ENCODE measurements around the gene C9.

The C9 gene

GRCh38 chr5:39396843-39397242 is 32.5 kb upstream of the C9 start:
- TF ChIP-seq SIN3A (IDR thresholded peaks at IDR 0.05; ENCODE audit: borderline replicate concordance, insufficient read depth, low read length) (no peak), POLR2AphosphoS5 (IDR thresholded peaks at IDR 0.05; ENCODE audit: low read depth, low read length) (no peak), TAF1 (IDR thresholded peaks at IDR 0.05; ENCODE audit: borderline replicate concordance, insufficient read depth, low read length) (no peak), FOXP2 (optimal IDR thresholded peaks at IDR 0.05; ENCODE audit: borderline replicate concordance, extremely low read depth, extremely low read length, insufficient read depth) (no peak), REST (IDR thresholded peaks at IDR 0.05; ENCODE audit: insufficient read depth in 1 of 2, low read depth in 2 of 2, low read length in 2 of 2) (no peak)

- TF ChIP-seq POLR2AphosphoS5 (IDR thresholded peaks at IDR 0.05; ENCODE audit: low read depth, low read length), result no peak
These were observed 31.2 kb upstream of the C9 start for GRCh38 chr5:39395521-39395920.

GRCh38 chr5:39394946-39395345 is 30.7 kb upstream of the C9 start:
- TF ChIP-seq TAF1 (IDR thresholded peaks at IDR 0.05; ENCODE audit: borderline replicate concordance, insufficient read depth, low read length), result no peak
- no peak for TF ChIP-seq REST (IDR thresholded peaks at IDR 0.05; ENCODE audit: insufficient read depth in 1 of 2, low read depth in 2 of 2, low read length in 2 of 2)

GRCh38 chr5:39390945-39391344 is 26.6 kb upstream of the C9 start:
- TF ChIP-seq REST (IDR thresholded peaks at IDR 0.05; ENCODE audit: insufficient read depth in 1 of 2, low read depth in 2 of 2, low read length in 2 of 2) (no peak), FOXP2 (optimal IDR thresholded peaks at IDR 0.05; ENCODE audit: borderline replicate concordance, extremely low read depth, extremely low read length, insufficient read depth) (no peak), TAF1 (IDR thresholded peaks at IDR 0.05; ENCODE audit: borderline replicate concordance, insufficient read depth, low read length) (no peak), POLR2AphosphoS5 (IDR thresholded peaks at IDR 0.05; ENCODE audit: low read depth, low read length) (no peak)

GRCh38 chr5:39387293-39387692 is 23.0 kb upstream of the C9 start:
- no peak for TF ChIP-seq POLR2AphosphoS5 (IDR thresholded peaks at IDR 0.05; ENCODE audit: low read depth, low read length)
- no peak for TF ChIP-seq SIN3A (IDR thresholded peaks at IDR 0.05; ENCODE audit: borderline replicate concordance, insufficient read depth, low read length)
- no peak for TF ChIP-seq REST (IDR thresholded peaks at IDR 0.05; ENCODE audit: insufficient read depth in 1 of 2, low read depth in 2 of 2, low read length in 2 of 2)
- no peak for TF ChIP-seq TAF1 (IDR thresholded peaks at IDR 0.05; ENCODE audit: borderline replicate concordance, insufficient read depth, low read length)
- no peak for TF ChIP-seq FOXP2 (optimal IDR thresholded peaks at IDR 0.05; ENCODE audit: borderline replicate concordance, extremely low read depth, extremely low read length, insufficient read depth)

Measured in PFSK-1 (cell line).